ENCODE measurements around the gene SOBP.

SOBP gene

DNA sequence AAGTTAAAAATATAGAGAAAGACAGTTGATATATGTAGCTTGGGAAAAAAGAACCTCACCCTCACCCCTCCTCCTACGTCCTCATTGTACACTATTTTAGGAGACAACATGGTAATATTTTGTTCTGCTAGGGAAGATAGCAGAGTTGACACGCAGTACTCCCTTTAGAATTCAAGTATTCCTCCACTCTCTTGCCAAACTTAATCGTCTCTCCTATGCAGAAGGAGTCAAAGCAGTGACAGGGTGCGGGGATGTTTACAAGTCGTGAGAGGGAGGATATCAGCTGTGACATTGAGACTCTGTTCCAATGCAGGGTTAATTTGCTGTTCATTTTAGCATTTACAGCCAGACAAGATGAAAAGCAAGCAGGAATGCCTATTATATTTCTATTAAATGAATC, 97.5 kb downstream of the SOBP start:
- no peak for DNase-seq (ENCODE audit: low read depth in 3 of 3)

DNA sequence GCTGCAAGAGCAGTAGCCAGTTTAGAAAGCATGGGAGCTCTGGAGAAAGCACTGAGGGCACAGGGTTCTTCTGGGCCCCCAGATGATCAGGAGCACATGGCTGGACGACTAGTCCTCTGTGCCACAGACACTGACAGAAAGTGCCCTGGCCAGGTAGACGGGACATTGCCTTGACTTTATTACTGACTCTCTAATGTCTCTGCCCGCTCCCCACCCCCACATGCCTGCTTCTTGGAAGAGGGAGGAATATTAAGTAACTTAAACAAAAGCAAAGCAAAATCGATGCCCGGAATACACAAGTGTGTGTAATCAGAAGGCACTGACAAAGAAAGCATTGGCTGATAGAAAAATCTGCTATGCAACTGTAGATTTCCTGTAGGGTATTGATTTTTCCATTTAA, 99.3 kb downstream of the SOBP start:
- DNase-seq (ENCODE audit: low read depth in 3 of 3) = no peak

DNA sequence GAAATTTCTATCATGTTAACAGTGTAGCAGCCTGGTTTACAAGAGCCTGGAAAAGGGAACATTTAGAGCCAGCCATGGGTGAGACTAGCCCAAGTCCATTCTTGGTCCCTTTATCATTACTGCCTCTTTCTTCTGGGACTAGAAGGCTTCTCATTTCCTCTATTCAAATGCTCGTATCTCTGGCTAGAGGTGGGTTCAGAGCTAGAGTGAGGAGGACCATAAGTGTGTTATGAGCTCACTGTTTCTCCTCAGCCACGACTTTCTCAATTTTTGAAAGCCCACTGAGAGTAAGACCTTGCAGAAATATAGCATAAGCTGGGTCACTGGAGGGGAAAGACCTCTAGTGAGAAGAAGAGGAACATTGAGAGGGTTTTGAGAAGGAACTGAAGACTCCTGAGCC, 100.0 kb downstream of the SOBP start:
- no peak for DNase-seq (ENCODE audit: low read depth in 3 of 3)

DNA sequence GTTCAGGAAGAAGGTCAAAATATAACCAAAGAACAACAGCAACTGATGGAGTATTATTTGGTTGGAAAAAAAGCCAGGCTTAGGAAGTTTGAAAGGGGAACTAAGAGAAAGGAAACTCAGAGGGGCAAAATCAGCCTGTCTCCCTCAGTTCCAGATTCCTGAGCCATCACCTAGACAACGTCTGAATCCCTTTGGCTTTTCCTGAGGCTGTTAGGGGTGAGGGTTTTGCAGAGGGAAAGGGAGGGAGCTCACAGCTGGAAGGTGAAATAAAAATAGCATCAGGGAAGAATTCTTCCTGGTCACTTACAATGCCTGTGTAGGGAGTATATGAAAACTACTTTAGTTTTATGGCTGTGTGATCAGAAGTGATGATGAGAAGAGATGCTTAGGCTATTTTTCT, 100.5 kb downstream of the SOBP start:
- DNase-seq (ENCODE audit: low read depth in 3 of 3) = no peak

DNA sequence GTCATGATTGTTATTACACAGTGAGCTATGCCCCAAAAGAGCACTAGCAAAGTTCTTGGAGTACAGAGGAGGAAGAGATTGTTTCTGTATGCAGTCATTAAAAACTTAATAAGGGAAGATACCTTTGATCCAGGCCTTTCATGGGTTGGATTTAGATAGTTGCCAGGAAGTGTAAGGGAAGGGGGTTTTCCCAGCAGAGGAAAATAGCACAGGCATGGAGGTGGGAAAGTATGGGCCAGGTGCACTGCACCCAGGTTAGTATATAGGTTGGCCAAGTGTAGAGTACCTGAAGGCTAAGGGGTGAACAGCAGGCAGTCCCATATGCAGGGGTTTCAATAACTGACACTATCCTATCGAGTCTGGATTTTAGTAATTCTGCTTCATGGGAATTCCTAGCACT, 101.4 kb downstream of the SOBP start:
- DNase-seq (ENCODE audit: low read depth in 3 of 3) = no peak

GRCh38 chr6:107592806-107593205, 102.9 kb downstream of the SOBP start:
- no peak for DNase-seq (ENCODE audit: low read depth in 3 of 3)

DNA sequence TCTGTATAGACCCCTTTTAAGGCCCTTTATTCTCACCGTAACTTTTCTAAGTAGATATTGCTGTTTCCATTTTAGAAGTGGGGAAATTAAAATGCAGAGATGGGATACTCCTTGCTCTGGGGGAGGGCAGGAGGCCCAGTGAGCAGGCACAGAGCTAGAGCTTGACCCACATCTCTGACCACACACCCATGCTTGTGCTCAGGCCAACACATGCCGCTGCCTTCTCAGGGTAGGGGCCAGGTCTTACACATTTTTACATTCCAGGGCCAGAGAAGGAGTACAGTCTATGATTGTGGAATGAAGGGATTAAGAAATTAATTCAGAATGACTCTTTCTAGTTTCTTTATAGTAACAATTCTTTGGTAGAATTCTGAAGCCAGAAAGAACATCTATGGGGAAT, 104.8 kb downstream of the SOBP start:
- DNase-seq (ENCODE audit: low read depth in 3 of 3) = no peak

GRCh38 chr6:107598091-107598490, 108.2 kb downstream of the SOBP start:
- DNase-seq (ENCODE audit: low read depth in 3 of 3) = no peak

DNA sequence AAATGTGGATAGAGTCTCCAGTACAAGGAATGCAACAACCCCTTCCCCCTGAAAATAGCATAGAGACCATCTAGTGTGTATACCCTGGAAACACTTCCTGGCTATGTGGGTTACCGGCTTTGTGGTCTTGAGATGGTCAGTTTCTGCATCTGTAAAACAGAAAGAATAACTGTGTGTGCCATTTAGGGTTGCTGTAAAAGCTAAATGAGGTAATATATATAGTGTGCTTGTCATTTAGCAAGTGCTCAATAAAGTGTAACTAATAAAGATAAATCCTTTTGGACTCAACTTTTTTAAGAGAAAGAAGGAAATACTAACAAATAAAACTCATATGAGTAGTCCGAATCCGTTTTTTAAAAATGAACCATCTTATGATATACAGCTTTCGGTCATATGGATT, 109.1 kb downstream of the SOBP start:
- no peak for DNase-seq (ENCODE audit: low read depth in 3 of 3)

GRCh38 chr6:107600121-107600520, 110.2 kb downstream of the SOBP start:
- DNase-seq (ENCODE audit: low read depth in 3 of 3) = no peak

GRCh38 chr6:107600936-107601335, 111.0 kb downstream of the SOBP start:
- no peak for DNase-seq (ENCODE audit: low read depth in 3 of 3)

DNA sequence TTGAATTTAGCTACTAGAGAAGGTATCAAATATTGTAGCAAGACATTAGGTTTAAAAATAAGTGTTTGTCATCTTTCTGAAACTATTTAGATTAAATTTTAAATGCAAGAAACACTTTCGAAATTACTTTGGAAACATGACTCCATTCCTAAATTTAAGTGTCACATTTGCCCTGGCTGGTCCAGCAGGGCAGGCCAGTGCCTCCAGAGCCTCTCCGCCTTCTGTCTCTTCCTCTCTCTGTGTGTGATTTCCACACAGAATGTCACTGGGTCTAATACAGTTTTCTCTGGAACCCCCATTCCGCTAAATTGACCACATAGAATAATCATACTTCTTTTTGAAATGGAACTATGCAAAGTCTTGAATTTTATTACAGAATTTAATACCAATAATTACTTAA, 111.5 kb downstream of the SOBP start:
- no peak for DNase-seq (ENCODE audit: low read depth in 3 of 3)

DNA sequence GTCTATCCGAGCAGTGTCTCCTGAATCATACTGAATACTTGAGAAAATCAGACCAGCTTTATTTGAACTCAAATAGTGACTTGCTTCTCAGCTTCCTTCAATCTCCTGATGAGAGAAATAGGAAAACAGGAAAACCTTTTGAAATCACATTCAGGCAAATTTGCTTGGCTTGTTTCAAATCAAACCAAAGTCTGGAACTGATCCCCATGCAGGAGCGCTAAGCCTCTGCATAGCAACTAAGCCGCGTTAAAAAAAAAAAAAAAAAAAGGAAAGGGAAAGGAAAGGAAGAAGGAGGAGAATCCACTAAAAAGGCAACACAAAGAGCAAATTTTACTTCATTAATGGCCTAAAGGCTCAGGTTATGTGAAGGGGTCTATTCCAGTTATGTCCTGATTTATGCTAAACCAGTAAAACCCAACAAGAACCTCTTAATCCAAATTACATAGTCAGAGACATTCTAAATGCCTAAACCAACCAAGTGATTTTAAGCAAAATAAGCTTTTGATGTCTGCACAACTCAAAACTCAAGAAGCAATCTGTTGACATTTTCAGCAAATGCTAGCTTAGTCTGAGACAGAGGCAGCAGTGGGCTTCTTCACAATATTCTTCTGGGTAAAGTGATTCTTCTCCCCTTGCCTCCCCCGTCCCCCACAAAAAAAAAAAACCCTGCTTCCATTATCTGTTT, 112.5 kb downstream of the SOBP start:
- DNase-seq (ENCODE audit: low read depth in 3 of 3) = no peak

DNA sequence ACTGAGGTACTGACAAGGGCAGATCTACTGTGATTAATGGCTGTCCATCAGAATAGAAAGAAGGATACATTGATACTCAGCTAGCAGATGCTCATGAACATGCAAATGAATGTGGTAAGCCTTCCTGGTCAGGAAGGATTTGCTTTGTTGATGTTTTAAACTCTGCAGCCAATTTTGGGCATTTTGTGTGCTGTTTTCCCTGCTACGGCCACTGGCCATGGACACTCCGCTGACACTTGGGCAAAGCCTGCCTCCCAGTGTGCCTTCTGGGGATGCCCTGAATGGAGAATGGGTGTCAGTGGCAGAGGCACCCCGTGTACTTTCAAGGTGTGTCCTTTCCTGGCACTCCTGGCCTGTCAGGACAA, 113.1 kb downstream of the SOBP start:
- no peak for DNase-seq (ENCODE audit: low read depth in 3 of 3)

DNA sequence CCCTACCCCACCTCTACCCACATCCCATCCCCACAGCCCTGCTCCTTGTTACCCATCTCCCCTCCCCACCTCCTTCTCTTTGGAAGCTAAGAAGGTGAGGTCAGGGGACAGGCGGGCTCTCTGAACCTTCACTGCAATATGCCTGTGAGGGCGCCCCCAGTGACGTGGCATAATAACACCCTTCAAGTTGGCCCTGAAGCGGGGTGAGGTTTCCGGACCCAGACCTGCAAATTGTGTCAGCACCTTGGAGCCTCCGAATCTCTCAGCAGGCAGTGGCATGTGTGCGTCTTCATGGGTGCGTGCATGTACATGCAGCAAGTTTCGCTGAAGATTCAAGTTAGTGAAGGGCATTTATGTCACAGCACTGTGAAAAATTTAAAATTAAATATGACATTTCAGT, 114.6 kb downstream of the SOBP start:
- DNase-seq (ENCODE audit: low read depth in 3 of 3) = no peak

GRCh38 chr6:107606407-107606806, 116.5 kb downstream of the SOBP start:
- DNase-seq (ENCODE audit: low read depth in 3 of 3) = no peak

- DNase-seq (ENCODE audit: low read depth in 3 of 3) = no peak
Measured at GRCh38 chr6:107607116-107607515, 117.2 kb downstream of the SOBP start.

GRCh38 chr6:107611094-107611810, 121.3 kb downstream of the SOBP start:
- no peak for DNase-seq (ENCODE audit: low read depth in 3 of 3)

DNA sequence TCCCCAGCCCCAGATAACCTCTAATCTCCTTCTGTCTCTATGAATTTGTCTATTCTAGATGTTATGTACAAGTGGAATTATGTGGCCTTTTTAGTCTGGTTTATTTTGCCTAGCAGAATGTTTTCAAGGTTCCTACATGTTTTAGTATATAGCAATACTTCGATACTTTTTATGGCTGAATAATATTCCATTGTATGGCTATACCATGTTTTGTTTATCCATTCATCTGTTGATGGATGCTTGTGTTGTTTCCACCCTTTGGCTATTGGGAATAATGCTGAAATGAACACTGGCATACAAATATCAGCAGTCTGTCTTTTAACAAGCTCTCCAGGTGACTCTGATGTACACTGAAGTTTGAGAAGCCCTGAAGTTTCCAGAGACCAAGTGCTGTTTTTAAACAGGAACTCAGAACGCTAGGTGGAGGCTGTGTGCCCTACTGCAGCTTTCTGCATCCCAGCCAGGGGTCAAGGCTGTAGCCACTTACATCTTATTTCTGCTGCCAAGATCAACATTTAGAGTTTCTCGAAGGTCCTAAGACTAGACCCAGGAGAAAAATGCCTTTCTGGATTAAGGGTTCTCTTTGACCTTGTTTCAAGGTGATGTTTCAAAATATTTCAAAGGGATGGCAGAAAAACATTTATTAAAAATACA, 123.0 kb downstream of the SOBP start:
- no peak for DNase-seq (ENCODE audit: low read depth in 3 of 3)

GRCh38 chr6:107613651-107614379, 123.9 kb downstream of the SOBP start:
- no peak for DNase-seq (ENCODE audit: low read depth in 3 of 3)

- no peak for DNase-seq (ENCODE audit: low read depth in 3 of 3)
Measured at GRCh38 chr6:107614828-107615227, 124.9 kb downstream of the SOBP start.

DNA sequence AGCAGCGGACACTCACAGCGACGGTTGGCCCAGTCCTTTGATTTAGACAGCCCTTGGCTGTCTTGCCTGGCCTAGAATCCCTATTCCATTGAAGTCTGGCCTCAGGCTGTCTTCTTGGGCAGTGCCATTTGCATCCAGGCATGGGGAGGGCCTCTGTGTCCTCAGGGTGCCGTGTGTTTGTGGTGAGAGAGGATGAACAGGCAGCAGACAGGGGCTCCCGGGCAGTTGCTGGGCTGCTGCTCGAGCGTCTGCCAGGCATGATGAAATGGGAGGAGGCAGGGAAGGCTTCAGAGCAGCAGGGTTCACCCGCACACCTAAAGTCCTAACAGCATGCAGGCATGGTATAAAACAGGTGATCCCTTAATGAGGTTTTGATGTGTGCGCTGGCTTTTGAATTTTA, 126.9 kb downstream of the SOBP start:
- DNase-seq (ENCODE audit: low read depth in 3 of 3) = no peak
